ENCODE results near the gene PLD5. TPM values are rescaled to one million over a fixed set of nuclear protein-coding genes. Genes with fewer than 3 reads are reported as not detected.

Gene PLD5
- total RNA-seq, 4 donors from 2014 or later, result 0.16 TPM; not detected in 3

DNA sequence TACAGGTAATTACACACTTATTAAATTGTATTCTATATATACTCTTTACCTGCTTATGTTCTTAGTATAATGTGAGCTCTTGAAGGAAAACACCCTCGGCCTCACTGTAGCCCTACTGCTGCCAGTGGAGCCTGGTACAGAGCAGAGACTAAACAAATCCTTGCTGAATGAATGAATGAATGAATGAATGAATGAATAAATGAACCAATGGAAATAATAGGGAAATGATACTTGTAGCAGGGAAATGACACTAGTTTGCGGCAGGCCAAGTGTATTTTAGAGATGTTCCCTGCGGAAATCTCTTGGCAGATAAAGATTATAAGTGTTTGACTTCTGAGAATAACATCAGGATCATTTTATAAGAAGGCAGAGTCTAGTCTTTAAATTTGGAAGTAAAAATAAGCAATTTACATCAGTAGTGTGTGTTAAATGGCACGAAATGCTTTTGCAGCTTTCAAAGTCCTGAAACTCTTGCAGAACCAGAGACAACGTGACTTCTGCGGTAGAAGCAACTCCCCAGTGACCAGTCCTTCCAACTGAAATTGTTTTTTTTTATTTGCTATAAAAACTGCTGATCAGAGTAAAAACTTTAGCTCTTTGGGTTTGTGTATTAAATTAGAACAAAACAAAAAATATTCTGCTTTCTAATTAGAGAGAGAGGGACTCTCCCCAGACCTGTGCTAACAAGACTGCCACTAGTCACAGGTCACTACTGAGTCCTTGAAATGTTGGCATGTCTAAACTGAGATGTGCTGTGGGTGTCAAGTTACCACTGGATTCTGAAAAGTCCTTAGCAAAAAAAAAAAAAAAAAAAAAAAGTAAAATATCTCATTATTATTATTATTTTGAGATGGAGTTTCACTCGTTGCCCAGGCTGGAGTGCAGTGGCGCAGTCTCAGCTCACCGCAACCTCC is 326.3 kb downstream of the PLD5 start:
- TF ChIP-seq CTCF (IDR thresholded peaks at IDR 0.05; ENCODE audit: low read depth), result no peak

DNA sequence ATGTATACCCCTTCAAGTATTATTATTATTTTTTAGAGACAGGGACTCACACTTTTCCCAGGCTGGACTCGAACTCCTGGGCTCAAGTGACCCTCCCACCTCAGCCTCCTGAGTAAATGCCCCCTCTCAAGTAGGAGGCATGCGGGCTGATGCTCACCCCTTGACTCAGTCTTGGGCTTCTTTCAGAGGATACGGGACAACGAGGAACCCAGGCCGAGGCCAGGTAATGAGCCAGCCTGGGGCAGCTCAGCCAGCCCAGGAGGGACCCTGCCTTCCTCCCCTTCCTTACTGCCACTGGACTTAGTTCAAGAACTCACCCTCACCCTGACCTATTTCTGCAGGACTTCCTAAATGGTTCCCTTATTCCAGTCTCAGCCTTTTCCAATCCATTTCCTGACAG is 327.6 kb downstream of the PLD5 start:
- no peak for TF ChIP-seq CTCF (IDR thresholded peaks at IDR 0.05; ENCODE audit: low read depth)

DNA sequence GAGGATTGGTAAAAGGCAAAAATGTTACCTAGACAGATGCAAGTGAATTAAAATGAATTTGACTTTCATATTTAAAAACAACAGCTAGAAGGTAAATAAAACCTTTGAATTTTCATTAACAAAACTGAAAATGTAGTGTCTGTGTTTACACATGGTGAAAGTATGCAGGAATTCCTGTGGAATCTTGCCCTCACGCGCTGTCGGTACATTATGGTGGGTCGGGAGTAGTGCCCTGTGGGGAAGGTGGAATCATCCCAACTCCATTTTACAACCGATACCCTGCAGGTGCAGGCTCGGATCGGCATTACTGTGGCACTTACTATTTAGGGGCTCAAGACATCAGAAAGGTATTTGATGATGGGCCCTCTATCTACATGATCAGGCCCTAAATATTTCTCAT is 328.4 kb downstream of the PLD5 start:
- no peak for TF ChIP-seq CTCF (IDR thresholded peaks at IDR 0.05; ENCODE audit: low read depth)

DNA sequence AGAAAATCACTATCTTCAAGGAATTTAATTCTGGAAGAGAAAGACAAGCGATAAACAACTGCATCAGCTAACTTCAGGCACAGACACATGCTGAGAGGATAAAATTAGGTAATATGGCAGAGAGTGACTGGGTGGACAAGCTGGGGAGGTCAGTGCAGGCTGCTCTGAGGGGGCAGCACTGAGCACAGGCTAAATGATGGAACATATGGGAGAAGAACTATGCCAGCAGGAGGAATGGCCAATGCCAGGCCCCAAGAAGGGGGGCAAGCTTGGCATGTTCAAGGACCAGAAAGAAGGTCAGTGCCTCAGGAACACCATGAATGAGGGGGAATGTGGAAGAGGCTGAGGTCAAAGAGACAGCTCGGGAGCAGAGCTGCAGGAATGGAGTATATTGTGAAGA is 334.9 kb downstream of the PLD5 start:
- TF ChIP-seq CTCF (IDR thresholded peaks at IDR 0.05; ENCODE audit: low read depth), result no peak

DNA sequence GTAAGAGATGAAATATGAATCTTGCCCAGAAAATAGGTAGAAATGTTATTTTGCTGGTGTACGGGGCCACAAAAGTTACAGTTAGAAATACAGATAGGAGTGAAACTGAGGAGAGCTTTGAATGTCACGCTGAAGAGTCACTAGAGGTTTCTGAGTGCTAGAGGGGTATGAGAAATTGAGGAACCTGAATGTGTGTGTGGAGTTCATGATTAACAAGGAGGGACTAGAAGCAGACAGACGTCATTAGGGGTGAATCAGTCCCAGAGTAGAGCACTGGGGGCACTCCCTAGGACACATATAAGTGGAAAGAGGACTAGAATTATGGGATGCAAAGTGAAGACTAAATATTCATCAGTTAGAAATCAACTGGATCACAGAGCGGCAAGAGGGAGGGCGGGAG is 336.7 kb downstream of the PLD5 start:
- no peak for TF ChIP-seq CTCF (IDR thresholded peaks at IDR 0.05; ENCODE audit: low read depth)

DNA sequence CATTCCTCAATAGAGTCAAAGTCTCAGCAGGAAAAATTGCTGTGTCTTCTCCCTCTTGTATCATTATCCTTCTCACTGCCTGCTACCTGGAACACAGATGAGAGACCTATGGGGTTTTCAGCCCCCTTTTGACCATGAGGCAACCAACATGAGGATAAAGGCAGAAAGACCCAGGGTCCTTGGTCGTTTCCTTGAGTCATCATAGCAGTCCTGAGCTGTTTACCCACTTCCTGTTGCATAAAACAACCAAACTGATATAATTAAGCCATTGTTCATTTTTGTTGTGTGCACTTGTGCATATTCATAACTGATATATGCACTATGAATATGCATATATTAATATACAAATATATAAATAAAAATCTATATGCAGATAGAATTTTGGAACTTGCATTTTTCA is 337.3 kb downstream of the PLD5 start:
- no peak for TF ChIP-seq CTCF (IDR thresholded peaks at IDR 0.05; ENCODE audit: low read depth)

GRCh38 chr1:242185731-242186130 is 338.8 kb downstream of the PLD5 start:
- TF ChIP-seq CTCF (IDR thresholded peaks at IDR 0.05; ENCODE audit: low read depth), result no peak

Measured in subcutaneous adipose tissue (tissue), 4 donors.